Measurements from ENCODE around the gene MPV17L.
A peak's percentile ranks its signal among the peaks of the same experiment; 100 is the strongest.
"Not testable (repeated sequence)": the region's sequence is repeated elsewhere in the genome, so short reads cannot be mapped to it uniquely, and the experiment has no call there.

MPV17L gene

GRCh38 chr16:15395631-15396508, at the start of gene MPV17L:
MPV17L (plus strand) TSS chr16:15395754; CDS start chr16:15395898, 144 bp downstream.
- DNase-seq: peak; percentile 78 to 83

DNA sequence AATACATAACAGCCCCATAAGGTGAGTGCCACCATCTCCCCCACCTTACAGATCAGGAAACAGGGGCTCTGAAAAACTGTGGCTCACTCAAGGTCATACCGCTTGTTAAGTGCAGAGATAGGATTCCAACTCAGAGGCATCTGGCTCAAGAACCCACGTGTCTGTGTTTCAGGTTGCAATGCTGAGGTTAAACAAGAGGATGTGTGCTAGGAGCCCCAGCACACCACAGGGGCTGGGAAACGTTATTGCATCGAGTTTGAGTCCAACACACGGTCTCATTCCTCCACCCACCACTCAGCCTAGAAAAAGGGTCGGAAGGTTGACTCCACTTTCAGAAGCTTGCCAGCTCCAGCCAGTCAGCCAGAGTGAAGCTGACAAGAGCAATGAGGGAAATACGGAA, 46.8 kb upstream of the MPV17L start:
- not testable (repeated sequence) for DNase-seq

GRCh38 chr16:15351251-15351650, 44.3 kb upstream of the MPV17L start:
- not testable (repeated sequence) for DNase-seq

DNA sequence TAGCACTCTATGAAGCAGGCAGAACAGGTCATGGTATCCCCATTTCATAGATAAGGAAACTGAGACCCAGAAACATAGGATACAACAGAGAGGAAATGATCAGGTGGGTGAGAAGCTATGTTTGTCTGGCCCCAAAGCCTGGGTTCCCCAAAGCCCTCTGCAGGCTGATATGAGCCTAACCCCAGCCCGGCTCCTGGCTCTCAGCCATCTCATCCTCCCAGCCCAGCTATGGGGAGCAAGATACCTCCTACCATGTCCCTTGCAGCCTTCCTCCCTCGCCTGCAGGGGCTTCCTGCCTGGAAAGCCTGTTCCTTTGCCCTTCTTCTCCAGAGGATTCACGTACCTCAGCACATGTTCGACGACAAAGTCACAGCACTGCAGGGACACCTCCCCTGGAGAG, 43.8 kb upstream of the MPV17L start:
- DNase-seq: not testable (repeated sequence)

GRCh38 chr16:15352852-15353251, 42.7 kb upstream of the MPV17L start:
- DNase-seq: not testable (repeated sequence)

DNA sequence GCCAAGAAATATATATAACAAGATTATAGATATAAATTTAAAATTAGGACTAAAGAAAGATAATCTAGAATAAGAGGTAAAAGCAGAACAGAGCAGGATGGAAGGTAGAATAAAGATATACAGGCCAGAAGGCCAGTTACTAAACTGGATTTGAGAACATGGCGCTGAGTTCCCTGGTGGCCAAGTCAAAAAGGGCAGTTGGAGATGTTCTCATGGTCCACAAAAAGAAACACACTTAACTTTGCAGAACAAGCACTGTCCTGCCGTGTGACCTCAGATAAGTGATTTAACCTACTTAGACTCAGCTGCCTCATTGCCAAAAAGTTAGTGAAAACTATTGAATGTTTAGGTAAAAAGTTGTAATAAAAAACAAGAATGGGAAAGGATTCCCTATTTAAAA, 40.7 kb upstream of the MPV17L start:
- DNase-seq: not testable (repeated sequence)

GRCh38 chr16:15357495-15357894, 38.1 kb upstream of the MPV17L start:
- not testable (repeated sequence) for DNase-seq

DNA sequence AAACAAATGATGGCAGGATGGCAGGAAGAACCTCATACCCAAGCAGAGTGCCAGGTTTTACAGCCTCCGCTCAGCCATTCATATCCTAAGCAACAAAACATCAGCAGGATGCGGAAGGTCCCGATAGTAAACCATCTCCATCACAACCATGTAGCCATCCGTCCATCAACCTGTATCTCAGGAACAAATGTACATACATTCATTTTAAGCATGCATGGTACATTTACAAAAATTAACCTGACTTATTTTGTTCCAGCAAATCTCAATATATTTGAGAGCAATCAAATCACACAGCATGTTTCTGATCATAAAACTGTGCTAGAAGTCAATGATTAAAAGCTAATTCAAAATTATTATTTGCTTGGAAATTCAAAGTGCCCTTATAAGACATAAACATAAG, 17.4 kb upstream of the MPV17L start, which contains the start of gene NPIPA5:
NPIPA5 (minus strand) TSS at position 101 of the 400 bp plus-strand sequence; CDS start at position 101, 0 bp downstream.
- DNase-seq: not testable (repeated sequence)

DNA sequence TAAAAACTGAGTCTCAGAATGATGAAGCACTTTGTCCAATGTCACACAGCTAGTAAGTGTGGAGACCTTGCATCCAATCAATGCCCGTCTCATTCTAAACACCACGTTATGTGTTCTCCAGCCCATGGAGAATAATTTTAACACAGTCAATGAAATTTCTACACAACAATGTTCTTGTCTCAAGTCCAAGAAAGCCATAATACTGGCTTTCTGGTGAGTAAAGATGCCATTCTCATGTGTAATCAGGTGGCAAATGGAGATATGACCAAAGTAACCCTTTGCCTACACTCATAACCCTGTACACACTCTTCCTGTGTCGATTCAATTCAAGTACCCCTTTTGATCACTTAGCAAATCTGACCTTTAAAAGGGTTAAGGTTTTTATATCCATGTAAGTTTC, 12.7 kb upstream of the MPV17L start:
- DNase-seq: not testable (repeated sequence)

DNA sequence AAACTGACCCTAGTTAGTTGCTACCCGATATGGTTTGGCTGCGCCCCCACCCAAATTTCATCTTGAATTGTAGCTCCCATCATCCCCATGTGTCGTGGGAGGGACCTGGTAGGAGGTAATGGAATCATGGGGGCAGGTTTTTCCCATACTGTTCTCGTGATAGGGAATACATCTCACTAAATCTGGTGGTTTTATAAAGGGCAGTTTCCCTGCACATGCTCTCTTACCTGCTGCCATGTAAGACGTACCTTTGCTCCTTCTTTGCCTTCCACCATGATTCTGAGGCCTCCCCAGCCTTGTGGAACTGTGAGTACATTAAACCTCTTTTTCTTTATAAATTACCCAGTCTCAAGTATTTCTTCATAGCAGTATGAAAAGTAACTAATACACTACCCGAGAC, 7.5 kb upstream of the MPV17L start:
- not testable (repeated sequence) for DNase-seq

- not testable (repeated sequence) for DNase-seq
Observed at GRCh38 chr16:15389916-15390315, 5.6 kb upstream of the MPV17L start.

DNA sequence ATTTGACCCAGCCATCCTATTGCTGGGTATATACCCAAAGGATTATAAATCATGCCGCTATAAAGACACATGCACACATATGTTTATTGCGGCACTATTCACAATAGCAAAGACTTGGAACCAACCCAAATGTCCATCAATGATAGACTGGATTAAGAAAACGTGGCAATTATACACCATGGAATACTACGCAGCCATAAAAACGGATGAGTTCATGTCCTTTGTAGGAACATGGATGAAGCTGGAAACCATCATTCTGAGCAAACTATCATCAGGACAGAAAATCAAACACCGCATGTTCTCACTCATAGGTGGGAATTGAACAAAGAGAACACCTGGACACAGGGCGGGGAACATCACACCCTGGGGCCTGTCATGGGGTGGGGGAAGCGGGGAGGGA, 2.5 kb upstream of the MPV17L start:
- DNase-seq: not testable (repeated sequence)

DNA sequence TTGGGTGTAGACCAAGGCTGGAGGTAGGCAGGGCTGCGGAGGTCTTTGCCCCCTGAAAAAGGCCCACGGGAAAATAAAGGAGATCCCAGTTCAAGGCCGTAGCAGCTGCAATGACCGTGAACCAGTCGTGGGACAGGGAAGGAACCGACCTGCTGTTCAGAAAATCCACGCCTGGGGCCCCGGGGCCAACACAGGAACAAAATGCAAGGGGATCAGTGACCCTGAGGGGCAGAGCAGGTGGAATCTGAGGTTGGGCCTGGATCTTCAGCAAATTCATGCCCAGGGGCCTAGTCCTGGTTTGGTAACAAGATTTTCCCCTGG, 915 bp downstream of the MPV17L start:
- DNase-seq: not testable (repeated sequence)

GRCh38 chr16:15396948-15397594, 1.5 kb downstream of the MPV17L start:
- DNase-seq: no peak

- DNase-seq: no peak
Observed at GRCh38 chr16:15398618-15399316, 3.2 kb downstream of the MPV17L start.

DNA sequence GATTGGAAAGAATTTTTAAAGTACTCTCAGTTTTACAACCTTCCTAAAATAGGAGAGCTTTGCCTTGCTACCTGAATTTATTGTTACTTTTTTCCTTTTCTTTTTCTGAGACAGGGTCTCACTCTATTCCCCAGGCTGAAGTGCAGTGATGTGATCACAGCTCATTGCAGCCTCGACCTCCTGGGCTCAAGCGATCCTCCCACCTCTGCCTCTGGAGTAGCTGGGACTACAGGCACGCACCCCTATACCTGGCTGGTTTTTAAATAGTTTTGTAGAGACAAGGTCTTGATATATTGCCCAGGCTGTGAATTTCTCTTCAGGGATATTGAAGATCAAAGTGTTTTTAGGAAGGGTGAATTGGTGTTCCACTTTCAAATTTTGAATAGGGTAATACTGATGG, 3.8 kb downstream of the MPV17L start:
- DNase-seq: no peak

GRCh38 chr16:15400314-15400713, 4.8 kb downstream of the MPV17L start:
- DNase-seq: not testable (repeated sequence)

- DNase-seq: no peak
Observed at GRCh38 chr16:15401972-15402371, 6.4 kb downstream of the MPV17L start.

- DNase-seq: no peak
Observed at GRCh38 chr16:15403392-15403995, 7.9 kb downstream of the MPV17L start.

- not testable (repeated sequence) for DNase-seq
Observed at GRCh38 chr16:15404091-15404490, 8.5 kb downstream of the MPV17L start.

- no peak for DNase-seq
Observed at GRCh38 chr16:15404792-15405191, 9.2 kb downstream of the MPV17L start.

DNA sequence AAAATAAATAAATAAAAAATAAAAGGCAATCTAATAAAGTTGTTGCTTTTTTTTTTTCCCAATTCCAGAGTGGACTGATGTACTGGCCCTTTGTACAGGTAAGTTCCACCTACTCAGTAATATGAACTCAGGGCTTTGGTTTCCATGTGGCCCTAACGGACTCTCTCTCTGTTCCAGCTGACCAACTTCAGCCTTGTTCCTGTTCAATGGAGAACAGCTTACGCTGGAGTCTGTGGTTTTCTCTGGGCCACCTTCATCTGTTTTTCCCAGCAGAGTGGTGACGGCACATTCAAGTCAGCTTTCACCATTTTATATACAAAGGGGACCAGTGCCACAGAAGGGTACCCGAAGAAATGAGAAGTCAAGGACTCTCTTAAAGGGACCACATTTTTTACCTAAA, 12.2 kb downstream of the MPV17L start:
- DNase-seq: not testable (repeated sequence)

DNA sequence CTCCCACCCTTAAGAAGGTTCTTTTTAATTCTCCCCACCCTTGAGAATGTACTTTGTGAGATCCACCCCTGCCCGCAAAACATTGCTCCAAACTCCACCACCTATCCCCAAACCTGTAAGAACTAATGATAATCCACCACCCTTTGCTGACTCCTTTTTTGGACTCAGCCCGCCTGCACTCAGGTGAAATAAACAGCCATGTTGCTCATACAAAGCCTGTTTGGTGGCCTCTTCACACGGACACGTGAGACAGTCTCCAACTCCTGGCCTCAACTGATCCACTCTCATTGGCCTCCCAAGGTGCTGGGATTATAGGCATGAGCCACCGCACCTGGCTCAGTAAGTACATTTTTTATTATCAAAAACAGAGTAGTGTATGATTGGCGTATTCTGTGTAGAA, 13.9 kb downstream of the MPV17L start:
- DNase-seq: not testable (repeated sequence)
